ENCODE results near the gene TRPV3.

Gene TRPV3

DNA sequence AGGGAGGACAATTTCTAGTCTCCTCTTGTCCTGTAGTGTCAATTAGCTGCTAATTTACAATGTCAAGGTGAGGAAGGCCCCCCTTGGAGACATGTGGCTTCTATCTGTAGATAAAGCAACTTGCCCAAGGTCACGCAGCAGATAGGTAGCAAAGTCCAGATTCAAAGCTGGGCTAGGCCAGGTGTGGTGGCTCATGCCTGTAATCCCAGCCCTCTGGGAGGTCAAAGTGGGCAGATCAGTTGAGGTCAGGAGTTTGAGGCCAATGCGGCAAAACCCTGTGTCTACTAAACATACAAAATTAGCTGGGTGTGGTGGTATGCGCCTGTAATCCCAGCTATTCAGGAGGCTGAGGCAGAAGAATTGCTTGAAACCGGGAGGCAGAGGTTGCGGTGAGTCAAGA lies 11.1 kb downstream of the TRPV3 start:
- no peak for DNase-seq (ENCODE audit: low spot score)

DNA sequence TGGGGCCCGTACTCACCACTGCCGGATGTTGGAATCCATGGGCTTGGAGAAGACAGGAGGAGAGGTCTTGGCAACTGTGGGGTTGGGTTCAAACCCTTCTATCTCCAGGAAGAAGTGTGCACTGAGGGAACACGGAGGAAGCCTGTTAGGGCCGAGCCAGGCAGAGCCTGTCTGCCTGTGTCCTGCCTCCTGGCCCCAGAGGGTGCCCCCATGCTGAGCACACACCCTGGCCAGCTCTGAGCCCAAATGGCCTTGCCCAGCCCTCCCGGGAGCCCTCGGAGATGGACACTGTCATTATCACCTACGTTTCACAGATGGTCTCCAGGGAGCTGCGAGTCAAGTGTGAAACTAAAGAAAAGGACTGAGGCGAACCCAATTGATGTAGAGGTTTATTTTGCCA lies 12.5 kb downstream of the TRPV3 start:
- no peak for DNase-seq (ENCODE audit: low spot score)

DNA sequence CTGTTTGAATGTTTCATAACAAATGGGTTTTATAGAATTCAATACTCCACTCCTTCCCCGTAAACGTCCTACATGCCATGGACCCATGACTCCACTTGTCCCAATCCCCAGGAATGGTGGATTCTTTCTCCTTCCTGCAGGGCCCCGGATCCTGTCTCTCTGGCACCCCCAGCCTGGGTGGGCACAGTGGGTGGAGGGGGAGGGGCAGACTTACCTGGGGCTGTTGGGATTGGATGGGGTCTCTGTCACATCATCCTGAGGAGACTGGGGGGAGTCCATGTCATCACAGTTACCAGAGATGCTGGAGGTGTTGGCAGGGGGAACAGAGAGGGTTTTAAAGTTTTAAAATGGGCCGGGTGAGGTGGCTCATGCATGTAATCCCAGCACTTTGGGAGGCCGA lies 13.2 kb downstream of the TRPV3 start:
- no peak for DNase-seq (ENCODE audit: low spot score)

DNA sequence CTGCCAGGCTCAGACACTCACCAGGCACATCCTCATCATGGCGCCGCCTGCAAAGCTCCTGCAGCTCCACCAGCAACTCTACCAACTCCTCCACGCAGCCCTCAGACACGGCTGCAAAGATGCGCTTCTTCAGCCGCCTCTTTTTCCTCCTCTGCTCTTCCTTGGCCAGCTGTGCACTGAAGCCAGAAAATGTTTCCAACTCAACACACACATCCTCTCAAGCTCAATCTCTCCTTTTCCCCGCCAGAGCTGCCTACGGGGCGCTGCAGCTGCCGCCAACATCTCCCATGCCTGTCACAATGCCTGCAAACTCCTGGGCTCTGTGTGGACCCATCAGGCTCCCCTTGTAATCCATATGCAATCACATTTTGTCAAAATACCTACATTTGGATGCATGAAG lies 14.2 kb downstream of the TRPV3 start:
- DNase-seq (ENCODE audit: low spot score), result no peak

DNA sequence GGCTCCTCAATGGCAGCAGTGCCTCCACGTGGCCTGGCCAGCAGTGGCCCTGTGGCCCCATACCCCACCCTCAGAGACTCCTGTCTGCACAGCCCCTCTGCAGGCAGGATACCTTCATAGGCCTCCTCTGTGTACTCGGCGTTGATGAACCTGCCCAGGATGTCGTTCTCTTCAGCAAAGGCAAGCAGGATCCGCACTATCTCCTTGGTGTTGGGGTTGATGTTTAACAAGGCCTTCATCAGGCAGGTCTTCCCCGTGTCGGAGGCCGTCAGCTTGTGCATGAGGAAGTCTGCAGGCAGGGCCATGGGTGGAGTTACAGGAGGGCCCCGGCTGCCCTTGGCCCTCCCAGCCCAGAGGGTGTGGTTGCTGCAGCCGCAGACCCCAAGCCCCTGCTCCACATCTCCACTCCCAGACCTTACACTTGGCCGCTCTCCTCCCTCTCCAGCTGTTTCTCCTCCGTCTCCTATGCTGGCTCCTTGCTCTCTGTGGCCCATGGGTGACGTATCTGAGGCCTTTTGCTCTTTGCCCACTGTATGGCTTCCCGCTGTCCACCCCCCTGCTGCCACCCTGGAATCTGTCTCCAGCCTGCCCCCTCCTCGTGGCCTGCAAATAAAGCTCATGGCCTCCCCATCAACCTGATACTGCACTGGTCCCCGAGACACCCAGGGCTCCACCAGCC lies 15.1 kb downstream of the TRPV3 start:
- DNase-seq (ENCODE audit: low spot score), result no peak

DNA sequence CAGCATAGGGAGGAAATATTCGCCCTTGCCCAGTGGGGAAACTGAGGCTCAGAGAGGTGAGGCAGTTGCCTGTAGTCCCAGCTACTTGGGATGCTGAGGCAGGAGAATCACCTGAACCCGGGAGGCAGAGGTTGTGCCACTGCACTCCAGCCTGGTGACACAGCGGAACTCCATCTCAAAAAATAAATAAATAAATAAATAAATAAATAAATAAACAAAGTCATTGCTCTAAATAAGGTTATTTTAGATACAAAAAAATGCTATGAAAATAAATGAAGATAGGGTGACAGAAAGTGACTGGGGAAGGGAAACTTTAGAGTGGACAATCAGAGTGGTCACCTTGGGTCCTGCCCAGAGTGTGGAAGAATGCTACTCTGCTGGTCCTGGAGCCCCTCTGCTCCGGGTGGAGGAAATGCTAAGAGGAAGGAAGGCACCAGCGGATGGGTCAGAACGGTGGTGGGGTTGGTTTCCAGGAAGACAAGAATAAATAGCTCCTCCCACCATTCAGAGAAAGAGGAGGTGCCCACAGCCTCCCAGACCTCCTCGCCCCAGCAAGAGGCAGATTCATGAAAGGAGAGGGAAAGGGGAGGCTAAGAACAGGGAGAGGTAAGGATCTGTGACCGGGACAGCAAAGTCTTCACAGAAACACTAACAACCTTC lies 17.6 kb downstream of the TRPV3 start:
- no peak for DNase-seq (ENCODE audit: low spot score)

DNA sequence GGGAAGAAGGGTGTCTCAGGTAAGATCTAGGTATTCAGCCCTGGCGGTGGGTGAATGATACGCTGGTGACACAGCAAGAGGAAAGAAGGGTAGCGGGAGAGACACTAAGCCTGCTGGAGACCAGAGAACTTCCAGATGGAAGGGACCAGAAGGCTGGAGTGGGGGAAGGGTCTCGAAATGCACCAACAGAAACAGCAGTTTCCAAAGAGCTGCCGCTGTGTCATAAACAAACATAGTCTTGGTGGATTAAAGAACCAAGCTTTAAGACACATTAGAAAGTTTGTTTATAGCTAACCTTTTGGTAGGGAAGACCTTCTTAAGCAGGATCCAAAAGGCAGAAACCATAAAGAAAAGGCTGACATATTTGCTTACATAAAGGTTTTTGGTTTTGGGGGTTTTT lies 20.9 kb downstream of the TRPV3 start:
- no peak for DNase-seq (ENCODE audit: low spot score)

DNA sequence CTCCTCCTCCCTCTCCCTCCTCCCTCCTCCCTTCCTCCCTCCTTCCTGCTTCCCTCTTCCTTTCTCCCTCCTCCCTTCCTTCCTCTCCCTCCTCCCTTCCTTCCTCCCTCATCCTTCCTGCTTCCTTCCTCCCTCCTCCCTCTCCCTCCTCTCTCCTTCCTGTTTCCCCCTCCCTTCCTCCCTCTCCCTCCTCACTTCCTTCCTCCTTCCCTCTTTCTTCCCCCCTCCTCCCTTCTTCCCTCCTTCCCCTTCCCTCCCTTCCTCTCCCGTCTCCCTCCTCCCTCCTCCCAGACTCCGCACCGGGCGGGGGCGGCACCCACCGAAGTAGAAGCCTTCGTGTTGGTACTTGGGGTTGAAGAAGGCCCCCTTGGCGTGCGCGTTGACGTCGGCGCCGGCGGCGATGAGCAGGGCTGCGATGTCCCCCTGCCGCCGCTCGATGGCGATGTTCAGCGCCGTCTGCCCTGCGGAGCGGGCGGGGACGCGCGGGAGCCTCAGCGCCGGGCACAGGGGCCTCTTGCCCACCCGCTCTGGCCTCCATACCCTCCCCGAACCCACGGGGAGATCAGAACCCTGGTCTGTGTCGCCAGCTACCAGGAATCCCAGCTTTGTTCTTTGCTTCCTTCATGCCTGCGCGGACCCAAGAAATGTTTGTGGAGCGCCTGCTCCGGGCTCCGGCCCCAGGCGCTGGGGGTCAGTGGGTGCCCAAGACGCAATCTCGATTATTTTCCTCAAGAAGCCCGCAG lies 22.2 kb downstream of the TRPV3 start:
- peak; percentile 80 for DNase-seq (ENCODE audit: low spot score)

DNA sequence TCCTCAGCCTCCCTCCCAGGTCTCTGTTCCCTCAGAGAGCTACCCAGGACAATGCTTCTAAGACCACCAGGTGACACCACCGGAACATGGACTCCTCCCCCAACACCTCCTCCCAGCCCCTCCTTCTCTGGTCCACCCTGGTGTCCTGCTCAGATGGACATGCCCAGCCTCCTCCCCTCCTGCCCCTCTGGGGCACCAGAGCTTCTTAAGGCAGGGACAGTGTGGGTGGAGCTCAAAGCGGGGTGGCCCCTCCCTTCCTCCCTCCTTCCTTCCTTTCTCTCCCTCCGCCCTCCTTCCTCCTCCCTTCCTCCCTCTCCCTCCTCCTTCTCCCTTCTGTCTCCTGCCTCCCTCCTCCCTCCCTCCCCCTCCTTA lies 22.7 kb downstream of the TRPV3 start:
- DNase-seq (ENCODE audit: low spot score), result no peak

DNA sequence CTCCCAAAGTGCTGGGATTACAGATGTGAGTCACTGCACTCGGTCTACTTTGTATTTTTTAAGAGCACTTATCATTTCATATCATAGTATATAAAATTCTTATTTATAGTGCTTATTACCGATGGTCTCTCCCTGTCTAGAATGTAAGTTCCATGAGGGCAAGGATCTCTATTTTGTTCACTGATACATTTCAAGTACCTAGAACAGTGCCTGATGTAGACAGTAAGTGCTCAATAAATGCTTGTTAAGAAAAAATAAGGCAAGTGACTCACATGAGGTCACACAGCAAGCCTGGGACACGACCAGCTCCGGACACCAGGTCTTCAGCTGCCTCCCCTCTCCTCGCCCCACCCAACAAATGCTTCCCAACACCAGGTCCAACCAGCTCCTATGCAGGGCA lies 23.9 kb downstream of the TRPV3 start:
- no peak for DNase-seq (ENCODE audit: low spot score)

DNA sequence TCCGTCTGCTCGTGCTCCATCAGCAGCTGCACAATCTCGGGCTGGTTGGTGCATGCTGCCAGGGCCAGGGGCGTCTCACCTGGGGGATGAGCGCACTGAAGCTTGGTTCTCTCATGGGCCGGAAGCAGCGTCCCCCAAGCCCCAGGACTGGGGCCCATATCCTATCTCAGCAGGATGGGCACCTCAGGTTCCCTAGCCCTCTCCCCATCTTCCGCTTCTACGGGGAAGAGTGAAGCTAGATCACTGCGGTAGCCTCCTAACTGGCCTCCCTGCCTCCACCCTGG lies 24.8 kb downstream of the TRPV3 start:
- no peak for DNase-seq (ENCODE audit: low spot score)

DNA sequence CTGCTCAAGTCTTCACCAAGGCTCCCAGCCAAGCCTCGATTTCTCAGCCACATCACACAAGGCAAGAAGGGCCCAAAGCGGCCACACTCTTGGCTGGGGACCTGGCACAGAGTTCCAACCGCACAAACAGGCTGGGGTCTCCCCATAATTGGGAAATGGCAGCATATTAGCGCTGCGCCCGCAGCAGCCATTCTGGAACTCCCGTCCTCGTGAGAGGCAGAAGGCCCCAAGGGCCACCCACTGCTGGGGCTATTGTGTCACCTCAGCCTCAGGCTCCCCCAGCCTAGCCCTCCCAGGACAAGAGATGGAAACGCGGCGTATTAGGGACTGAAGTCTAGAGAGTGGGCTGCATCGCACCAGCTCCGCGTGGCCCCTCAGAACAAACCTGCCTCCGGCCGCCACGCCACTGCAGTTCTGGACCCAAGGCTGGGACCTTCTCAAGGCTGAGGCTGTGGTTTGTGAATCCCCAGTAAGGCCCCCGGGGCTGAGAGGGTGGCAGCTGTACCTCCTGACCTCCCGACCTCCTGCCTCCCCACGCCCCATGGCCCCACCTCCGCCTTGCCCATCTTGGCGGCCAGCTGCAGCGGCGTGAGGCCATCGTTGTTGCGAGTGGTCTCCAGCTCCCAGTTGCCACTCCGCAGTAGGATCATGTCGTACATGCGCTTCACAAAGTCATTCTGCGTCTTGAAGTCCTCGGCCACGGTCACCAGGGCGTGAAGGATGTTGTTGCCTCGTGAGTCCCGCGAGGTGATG lies 25.3 kb downstream of the TRPV3 start:
- DNase-seq (ENCODE audit: low spot score), result no peak

DNA sequence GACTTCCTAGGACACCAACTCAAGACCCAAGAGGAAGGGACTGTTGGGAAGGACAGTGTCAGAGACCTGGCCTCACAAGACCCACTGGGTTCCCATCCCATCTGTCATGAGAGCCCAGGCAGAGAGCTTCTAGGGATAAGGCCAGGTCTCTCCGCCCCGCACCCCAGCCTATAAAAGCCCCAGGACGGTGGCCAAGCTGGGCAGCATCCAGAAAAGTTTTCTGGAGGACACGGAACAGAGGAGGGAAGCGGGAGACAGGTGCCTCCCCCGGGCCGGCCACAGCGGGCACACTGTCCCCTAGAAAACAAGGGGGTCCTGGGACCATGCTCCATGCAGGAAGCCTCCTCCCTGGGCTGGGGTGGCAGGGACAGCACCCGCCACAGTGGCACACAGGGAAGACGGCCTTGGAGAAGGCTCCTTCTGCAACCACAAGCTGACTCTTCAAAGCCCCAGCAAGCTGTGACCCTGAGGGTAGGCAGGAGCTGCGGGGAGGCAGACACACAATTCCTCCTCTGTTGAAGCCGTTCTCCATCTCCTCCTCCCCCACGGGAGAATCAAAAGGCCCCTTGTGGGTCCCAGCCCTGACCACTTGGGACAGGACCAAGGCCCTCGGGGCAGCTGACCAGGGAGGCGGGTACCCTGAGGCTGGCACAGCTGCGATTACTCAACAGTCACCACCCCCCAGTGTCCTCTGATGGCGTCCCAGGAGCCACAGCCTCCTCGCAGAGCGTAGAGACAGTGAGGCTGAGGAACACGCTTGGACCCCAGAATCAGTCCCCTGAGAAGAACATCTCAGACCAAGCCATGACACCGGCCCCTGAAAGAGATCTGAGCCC lies 26.1 kb downstream of the TRPV3 start:
- DNase-seq (ENCODE audit: low spot score), result no peak

DNA sequence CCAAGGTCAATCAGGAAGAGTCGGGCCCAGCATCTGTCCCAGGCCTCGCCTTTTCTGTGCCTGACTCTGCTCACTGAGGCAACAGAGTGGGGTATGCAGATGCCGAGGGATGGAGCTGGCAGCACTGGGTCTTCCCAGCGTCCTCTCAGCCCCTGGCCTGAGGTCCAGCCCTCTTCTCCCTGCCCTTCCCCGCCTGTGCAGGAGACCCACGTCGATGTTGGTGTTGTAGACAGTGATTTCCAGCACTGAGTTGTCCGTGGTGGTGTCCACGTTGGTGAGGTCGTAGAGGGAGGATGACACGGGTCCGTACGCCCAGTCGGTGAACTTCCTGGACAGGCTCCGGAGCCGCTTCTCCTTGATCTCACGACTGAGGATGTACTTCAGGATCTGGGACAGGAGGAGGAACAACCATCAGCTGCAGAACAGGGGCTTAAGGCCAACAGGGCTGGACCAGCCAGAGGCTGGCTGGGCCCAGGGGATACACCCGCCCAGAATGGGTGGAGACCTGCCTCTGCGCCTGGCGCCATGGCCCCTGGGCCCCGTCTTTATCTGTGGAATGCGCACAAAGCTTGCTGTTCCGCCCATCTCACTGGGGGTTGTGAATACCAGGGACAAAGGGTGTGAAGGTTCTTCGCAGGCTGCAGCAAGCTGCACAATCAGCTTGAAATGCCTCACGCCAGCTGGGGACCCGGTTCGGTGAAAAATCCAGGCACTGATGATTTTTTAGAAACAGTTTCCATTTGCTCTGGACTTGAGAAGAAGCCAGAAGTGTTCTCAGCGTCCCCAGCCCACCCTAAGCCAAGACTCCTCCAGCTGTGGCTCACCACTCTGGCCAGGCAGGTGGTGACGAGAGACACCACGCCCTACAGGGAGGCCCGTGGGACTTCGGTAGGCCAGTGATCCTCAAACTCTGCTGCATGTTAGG lies 27.5 kb downstream of the TRPV3 start:
- DNase-seq (ENCODE audit: low spot score), result peak; percentile 84

DNA sequence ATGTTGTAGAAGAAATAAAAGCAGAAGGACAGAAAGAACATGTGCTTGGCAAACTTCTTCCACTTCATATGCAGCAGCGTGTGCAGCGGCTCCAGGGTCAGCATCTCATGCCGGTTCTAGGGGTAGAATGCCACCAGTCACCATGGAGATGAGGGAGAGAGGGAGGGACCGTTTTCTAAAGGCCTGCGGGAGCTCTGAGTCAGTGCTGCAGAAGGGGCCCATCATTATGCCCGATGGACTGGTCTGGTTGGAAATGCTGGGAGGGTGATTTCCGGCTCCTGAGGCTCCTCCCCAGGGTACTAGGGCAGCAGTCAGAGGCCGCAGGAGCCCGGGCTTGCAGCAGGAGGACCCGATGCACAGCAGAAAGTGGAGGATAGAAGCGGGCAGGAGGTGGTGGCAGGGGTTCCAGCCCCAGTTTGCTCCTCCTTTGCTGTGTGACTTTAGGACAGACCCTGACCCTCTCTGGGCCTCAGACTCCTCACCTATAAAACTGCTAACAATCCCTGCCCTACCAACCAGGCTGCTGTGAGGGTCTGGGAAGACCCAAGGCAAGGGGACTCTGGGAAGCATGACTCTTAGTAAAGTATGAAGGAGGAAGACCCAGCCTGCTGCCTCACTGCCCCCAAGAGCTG lies 28.6 kb downstream of the TRPV3 start:
- DNase-seq (ENCODE audit: low spot score), result no peak

DNA sequence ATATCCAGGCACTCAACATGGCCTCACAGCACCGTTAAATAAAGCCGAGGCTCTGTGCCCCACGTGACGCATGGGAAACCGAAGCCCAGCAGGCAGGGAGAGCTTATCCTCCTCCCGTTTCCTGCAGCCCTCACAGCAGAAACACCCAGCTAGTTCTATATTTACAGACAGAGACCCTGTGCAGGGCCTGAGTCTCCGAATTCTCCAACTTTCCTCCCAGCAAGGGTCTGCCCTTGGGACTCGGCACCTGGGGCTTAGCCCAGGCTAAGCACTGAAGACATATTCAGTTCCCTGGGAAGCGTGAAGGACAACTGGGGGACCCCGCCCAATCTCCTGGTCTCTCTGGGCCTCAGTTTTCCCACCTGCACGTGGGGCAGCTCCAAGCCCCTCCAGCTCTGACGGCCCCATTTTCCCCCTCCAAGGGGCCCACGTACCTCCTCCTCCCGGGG lies 29.2 kb downstream of the TRPV3 start:
- DNase-seq (ENCODE audit: low spot score), result no peak

DNA sequence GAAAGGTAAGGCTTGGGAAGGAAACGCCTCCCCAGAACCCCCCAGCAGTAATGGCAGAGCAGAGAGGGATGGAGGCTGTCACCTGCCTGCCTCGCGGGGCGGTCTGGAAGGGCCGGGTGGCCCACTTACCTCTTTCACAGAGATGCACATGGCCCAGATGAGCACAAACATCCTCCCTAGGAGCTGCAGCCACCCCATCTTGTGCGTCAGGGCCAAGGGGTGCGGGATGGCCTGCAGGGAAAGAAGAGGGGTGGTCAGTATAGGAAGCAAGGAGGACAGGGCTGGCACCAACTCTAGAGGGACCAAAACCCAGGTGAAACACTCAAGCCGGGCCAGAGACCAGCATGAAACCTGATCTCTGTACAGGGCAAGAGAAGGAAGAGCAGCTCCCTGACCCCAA lies 29.7 kb downstream of the TRPV3 start:
- DNase-seq (ENCODE audit: low spot score), result no peak

DNA sequence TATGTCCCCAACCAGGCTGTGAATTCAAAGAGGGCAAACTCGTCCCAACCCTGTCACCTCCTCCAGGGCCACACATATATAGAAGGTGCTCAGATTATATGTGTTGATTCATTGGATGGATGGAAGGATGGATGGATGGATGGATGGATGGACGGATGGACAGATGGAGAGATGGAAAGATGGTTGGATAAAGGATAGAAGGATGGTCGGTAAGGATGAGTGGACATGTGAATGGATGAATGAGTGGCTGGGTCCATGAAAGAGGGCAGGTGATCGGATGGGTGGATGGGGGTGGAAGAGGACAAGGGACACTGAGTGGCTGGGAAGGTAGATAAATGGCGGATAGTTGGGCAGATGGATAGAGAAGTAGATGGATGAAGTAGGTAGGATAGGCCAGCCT lies 30.1 kb downstream of the TRPV3 start:
- no peak for DNase-seq (ENCODE audit: low spot score)

DNA sequence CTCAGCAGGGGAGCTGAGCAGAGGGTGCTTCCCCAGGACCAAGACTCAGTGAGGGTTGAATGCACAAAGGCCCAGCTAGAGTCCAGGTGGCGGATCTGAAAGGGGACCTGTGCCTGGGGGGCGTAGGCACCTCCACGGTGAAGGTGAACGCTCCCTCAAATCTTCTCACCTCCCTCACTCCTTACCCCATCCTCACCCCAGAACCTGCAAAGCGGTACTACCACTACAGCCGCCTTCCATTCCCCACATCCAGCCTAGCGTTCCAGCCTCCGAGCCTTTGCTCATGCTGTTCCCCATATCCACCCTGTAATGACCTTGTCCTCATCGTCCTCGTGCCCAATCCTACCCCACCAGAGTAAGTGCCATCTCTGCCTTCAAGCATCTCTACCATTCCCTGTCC lies 30.6 kb downstream of the TRPV3 start:
- no peak for DNase-seq (ENCODE audit: low spot score)

DNA sequence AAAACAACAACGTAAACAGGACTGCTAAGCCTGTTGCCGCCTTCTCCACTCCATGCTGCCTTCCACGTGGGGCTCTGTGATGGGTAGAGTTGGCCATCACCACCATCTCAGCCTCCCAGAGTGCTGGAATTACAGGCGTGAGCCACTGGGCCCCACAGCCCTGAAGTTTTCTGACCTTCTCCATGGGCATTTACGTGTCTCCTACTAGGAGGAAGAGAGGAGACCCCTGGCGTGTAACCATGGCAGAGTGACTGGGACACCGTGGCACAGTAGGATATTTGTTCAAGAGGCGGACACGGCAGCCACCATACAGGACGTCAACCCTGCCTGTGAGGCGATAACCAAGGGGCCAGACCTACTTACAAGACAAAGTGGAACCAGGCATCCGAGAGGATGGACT lies 31.1 kb downstream of the TRPV3 start:
- no peak for DNase-seq (ENCODE audit: low spot score)
